Activated CD4-positive, alpha-beta T cell treated with anti-CD3 and anti-CD28 coated beads for 36 hours (primary cell): ENCODE data around the gene CLEC3A. TPM values are rescaled to one million over a fixed set of nuclear protein-coding genes. Genes with fewer than 3 reads are reported as not detected.

Source experiments
- ATAC-seq: fragments of 200-7000 bp; cut with Tn5 transposase; one replicate; pipeline ENCODE4 v1.10.0; 2021; ENCODE audit warnings: mild to moderate bottlenecking, moderate library complexity
- CTCF ChIA-PET: fragments of 350-600 bp; sonication (Branson Sonifier 250); formaldehyde crosslinking; loops from one replicate; lab custom pipeline; 2021; ENCODE audit warnings: antibody characterized with exemption; lab: Charles Lee
- POLR2A ChIA-PET: fragments of 350-600 bp; sonication (Branson Sonifier 250); formaldehyde crosslinking; loops from one replicate; lab custom pipeline; 2021; ENCODE audit warnings: antibody characterized with exemption, inconsistent platforms; lab: Charles Lee
- DNase-seq: peaks from one replicate; pipeline ENCODE4 v3.0.0-alpha.2; 2020
- H3K27ac Mint-ChIP-seq: one replicate; pipeline ENCODE4 v1.8.0; 2021; ENCODE audit warnings: mixed read lengths
- H3K27me3 Mint-ChIP-seq: one replicate; pipeline ENCODE4 v1.8.0; 2021; ENCODE audit warnings: mixed read lengths
- H3K36me3 Mint-ChIP-seq: one replicate; pipeline ENCODE4 v1.8.0; 2021; ENCODE audit warnings: low read depth, mixed read lengths
- H3K4me1 Mint-ChIP-seq: one replicate; pipeline ENCODE4 v1.8.0; 2021; ENCODE audit warnings: mixed read lengths
- H3K4me3 Mint-ChIP-seq: one replicate; pipeline ENCODE4 v1.8.0; 2021; ENCODE audit warnings: mild to moderate bottlenecking, moderate library complexity, mixed read lengths
- H3K9me3 Mint-ChIP-seq: one replicate; pipeline ENCODE4 v1.8.0; 2021; ENCODE audit warnings: low read depth, mixed read lengths
- intact Hi-C, 2 experiments: fragments of 100-400 bp; cut with DNase I in 1 of 2; cut with micrococcal nuclease in 1 of 2; formaldehyde crosslinking; loops; one replicate each; pipeline versions ENCODE4 v1.14.2 to v1.15.1; 2022 to 2024; cut with DNase I, micrococcal nuclease
- total RNA-seq, 2 experiments: library from RNA; stranded (reverse); gene quantifications; one replicate each; pipeline ENCODE4 v1.2.3, GENCODE V29; 2021

Gene CLEC3A
- total RNA-seq, 2 experiments from 2014 or later = not detected

- POLR2A ChIA-PET = no interaction called here
- no peak for ATAC-seq
- Mint-ChIP-seq H3K27ac (no peak overlapping the region), H3K4me3 (no peak overlapping the region), H3K36me3 (no peaks in the 10 kb centered on the region), H3K9me3 (peaks cover 9% of the 10 kb centered on the region), H3K27me3 (peaks cover 13% of the 10 kb centered on the region), H3K4me1 (no peaks in the 10 kb centered on the region)
- no peak for DNase-seq
- CTCF ChIA-PET = interaction anchor here (1.2 kb wide), 1 partner anchor 24 kb away, joined by 3 read pairs; no protein-coding TSS in a partner anchor
- intact Hi-C loops = no loop called here
Measured at GRCh38 chr16:77995843-77996455, 26.4 kb upstream of the CLEC3A start.

- H3K36me3 Mint-ChIP-seq = no peaks in the 10 kb centered on the region
Measured at GRCh38 chr16:77998350-77999023, 23.9 kb upstream of the CLEC3A start.

GRCh38 chr16:78001451-78002025 lies 20.8 kb upstream of the CLEC3A start:
- intact Hi-C loops = loop anchor here in 1 of 2 experiments (2.0 to 10.0 kb wide), 3 partner anchors 97 to 767 kb away; partner anchors contain the start of genes NUDT7 and WWOX
- CTCF ChIA-PET = interaction anchor here (0.5 to 2.8 kb wide), 9 partner anchors 10 to 742 kb away, joined by 3 to 14 read pairs (median 4); no protein-coding TSS in a partner anchor

More at GRCh38 chr16:77998350-77999023, 23.9 kb upstream of the CLEC3A start:
- peaks cover 9% of the 10 kb centered on the region for H3K9me3 Mint-ChIP-seq
- ATAC-seq (no peak), DNase-seq (no peak)
- ChIA-PET CTCF (no interaction called here), POLR2A (interaction anchor here (0.6 kb wide), 1 partner anchor 30 kb away, joined by 3 read pairs; no protein-coding TSS in a partner anchor)
- H3K4me1 Mint-ChIP-seq = no peaks in the 10 kb centered on the region
- H3K27me3 Mint-ChIP-seq = peaks cover 11% of the 10 kb centered on the region
- no peak overlapping the region for H3K27ac Mint-ChIP-seq
- intact Hi-C loops = no loop called here
- H3K4me3 Mint-ChIP-seq = no peak overlapping the region

GRCh38 chr16:78002915-78003538 lies 19.3 kb upstream of the CLEC3A start:
- POLR2A ChIA-PET = no interaction called here
- H3K27me3 Mint-ChIP-seq = peaks cover 16% of the 10 kb centered on the region
- H3K4me3 Mint-ChIP-seq = no peak overlapping the region
- H3K4me1 Mint-ChIP-seq = no peaks in the 10 kb centered on the region
- DNase-seq (peak; percentile 90), ATAC-seq (peak; percentile 99)
- H3K27ac Mint-ChIP-seq = no peak overlapping the region
- intact Hi-C loops = loop anchor here (1.0 to 10.0 kb wide), 6 partner anchors 32 to 768 kb away; partner anchors contain the start of genes WWOX (in 2 of the 2) and NUDT7 (in 1 of the 2)
- CTCF ChIA-PET = interaction anchor here (0.6 to 2.8 kb wide), 24 partner anchors 9 to 435 kb away, joined by 3 to 14 read pairs (median 3); partner anchors contain the start of gene CLEC3A
- no peaks in the 10 kb centered on the region for H3K36me3 Mint-ChIP-seq
- no peaks in the 10 kb centered on the region for H3K9me3 Mint-ChIP-seq

More at GRCh38 chr16:78001451-78002025, 20.8 kb upstream of the CLEC3A start:
- peaks cover 14% of the 10 kb centered on the region for H3K27me3 Mint-ChIP-seq
- no peak for DNase-seq
- no peak overlapping the region for H3K27ac Mint-ChIP-seq
- no peak overlapping the region for H3K4me3 Mint-ChIP-seq
- H3K4me1 Mint-ChIP-seq = no peaks in the 10 kb centered on the region
- no peaks in the 10 kb centered on the region for H3K9me3 Mint-ChIP-seq
- no peaks in the 10 kb centered on the region for H3K36me3 Mint-ChIP-seq
- POLR2A ChIA-PET = no interaction called here
- no peak for ATAC-seq

GRCh38 chr16:78004517-78004916 lies 17.8 kb upstream of the CLEC3A start:
- peaks cover 12% of the 10 kb centered on the region for H3K27me3 Mint-ChIP-seq
- ATAC-seq (no peak), DNase-seq (no peak)
- intact Hi-C loops = loop anchor here in 1 of 2 experiments (5.0 to 10.0 kb wide), 2 partner anchors 282 to 770 kb away; partner anchors contain the start of gene NUDT7
- H3K27ac Mint-ChIP-seq = no peak overlapping the region
- H3K36me3 Mint-ChIP-seq = no peaks in the 10 kb centered on the region
- H3K9me3 Mint-ChIP-seq = no peaks in the 10 kb centered on the region
- POLR2A ChIA-PET = no interaction called here
- H3K4me3 Mint-ChIP-seq = no peak overlapping the region
- CTCF ChIA-PET = interaction anchor here (0.7 to 2.8 kb wide), 5 partner anchors 7 to 244 kb away, joined by 3 to 14 read pairs (median 3); no protein-coding TSS in a partner anchor
- H3K4me1 Mint-ChIP-seq = no peaks in the 10 kb centered on the region

GRCh38 chr16:78005881-78006280 lies 16.5 kb upstream of the CLEC3A start:
- peaks cover 7% of the 10 kb centered on the region for H3K27me3 Mint-ChIP-seq
- DNase-seq (peak; percentile 18), ATAC-seq (no peak)
- H3K27ac Mint-ChIP-seq = no peak overlapping the region
- intact Hi-C loops = loop anchor here in 1 of 2 experiments (10.0 kb wide), 1 partner anchor 771 kb away; no protein-coding TSS in a partner anchor
- ChIA-PET CTCF (no interaction called here), POLR2A (no interaction called here)
- H3K4me1 Mint-ChIP-seq = no peaks in the 10 kb centered on the region
- H3K4me3 Mint-ChIP-seq = no peak overlapping the region
- no peaks in the 10 kb centered on the region for H3K9me3 Mint-ChIP-seq
- no peaks in the 10 kb centered on the region for H3K36me3 Mint-ChIP-seq

- no peak overlapping the region for H3K4me3 Mint-ChIP-seq
- no peaks in the 10 kb centered on the region for H3K36me3 Mint-ChIP-seq
- no peak overlapping the region for H3K27ac Mint-ChIP-seq
- no peaks in the 10 kb centered on the region for H3K4me1 Mint-ChIP-seq
- H3K27me3 Mint-ChIP-seq = peaks cover 7% of the 10 kb centered on the region
- ChIA-PET POLR2A (no interaction called here), CTCF (interaction anchor here (0.7 kb wide), 1 partner anchor 17 kb away, joined by 3 read pairs; no protein-coding TSS in a partner anchor)
- no peak for ATAC-seq
- no peak for DNase-seq
- no peaks in the 10 kb centered on the region for H3K9me3 Mint-ChIP-seq
- intact Hi-C loops = loop anchor here in 1 of 2 experiments (10.0 kb wide), 1 partner anchor 772 kb away; no protein-coding TSS in a partner anchor
Measured at GRCh38 chr16:78007121-78007520, 15.2 kb upstream of the CLEC3A start.

GRCh38 chr16:78024159-78024558 lies 1.8 kb downstream of the CLEC3A start:
- Mint-ChIP-seq H3K27ac (no peak overlapping the region), H3K27me3 (peaks cover 2% of the 10 kb centered on the region), H3K4me3 (no peak overlapping the region), H3K9me3 (no peaks in the 10 kb centered on the region), H3K36me3 (no peaks in the 10 kb centered on the region), H3K4me1 (no peaks in the 10 kb centered on the region)
- ChIA-PET POLR2A (no interaction called here), CTCF (no interaction called here)
- ATAC-seq (no peak), DNase-seq (no peak)
- intact Hi-C loops = no loop called here

GRCh38 chr16:78025631-78026030 lies 3.3 kb downstream of the CLEC3A start:
- CTCF ChIA-PET = no interaction called here
- H3K4me3 Mint-ChIP-seq = no peak overlapping the region
- no peak for ATAC-seq

GRCh38 chr16:78028018-78028417 lies 5.7 kb downstream of the CLEC3A start:
- no peaks in the 10 kb centered on the region for H3K4me1 Mint-ChIP-seq
- no peak for DNase-seq
- H3K27ac Mint-ChIP-seq = no peak overlapping the region
- H3K27me3 Mint-ChIP-seq = peaks cover 2% of the 10 kb centered on the region
- POLR2A ChIA-PET = interaction anchor here (0.7 kb wide), 1 partner anchor 29 kb away, joined by 3 read pairs; no protein-coding TSS in a partner anchor
- CTCF ChIA-PET = interaction anchor here (1.3 kb wide), 1 partner anchor 10 kb away, joined by 3 read pairs; no protein-coding TSS in a partner anchor
- intact Hi-C loops = no loop called here
- H3K4me3 Mint-ChIP-seq = no peak overlapping the region
- no peaks in the 10 kb centered on the region for H3K36me3 Mint-ChIP-seq
- H3K9me3 Mint-ChIP-seq = no peaks in the 10 kb centered on the region
- ATAC-seq = no peak

More at GRCh38 chr16:78025631-78026030, 3.3 kb downstream of the CLEC3A start:
- H3K27ac Mint-ChIP-seq = no peak overlapping the region
- intact Hi-C loops = no loop called here
- no peak for DNase-seq
- POLR2A ChIA-PET = no interaction called here
- H3K9me3 Mint-ChIP-seq = no peaks in the 10 kb centered on the region
- peaks cover 2% of the 10 kb centered on the region for H3K27me3 Mint-ChIP-seq
- H3K36me3 Mint-ChIP-seq = no peaks in the 10 kb centered on the region
- no peaks in the 10 kb centered on the region for H3K4me1 Mint-ChIP-seq

- DNase-seq = peak; percentile 48
- ATAC-seq = peak; percentile 73
- H3K36me3 Mint-ChIP-seq = no peaks in the 10 kb centered on the region
- H3K4me1 Mint-ChIP-seq = peaks cover 16% of the 10 kb centered on the region
- CTCF ChIA-PET = no interaction called here
- no peaks in the 10 kb centered on the region for H3K9me3 Mint-ChIP-seq
- no peak overlapping the region for H3K27ac Mint-ChIP-seq
- POLR2A ChIA-PET = no interaction called here
- intact Hi-C loops = no loop called here
- peaks cover 7% of the 10 kb centered on the region for H3K27me3 Mint-ChIP-seq
- no peak overlapping the region for H3K4me3 Mint-ChIP-seq
Measured at GRCh38 chr16:78034530-78034929, 12.2 kb downstream of the CLEC3A start.
